ENCODE measurements around the gene SLC27A5. TPM values are rescaled to one million over a fixed set of nuclear protein-coding genes. Genes with fewer than 3 reads are reported as not detected.

The SLC27A5 gene
- total and polyA plus RNA-seq, 2 of the 4 experiments (the other 2 are of a cell fraction): 7.7 to 11.2 TPM

- TF ChIP-seq FOS (IDR thresholded peaks at IDR 0.05; ENCODE audit: low read depth, low read length): no peak
- TF ChIP-seq MXI1 (IDR thresholded peaks at IDR 0.05; ENCODE audit: borderline replicate concordance, low read depth, low read length): no peak
- no peak for TF ChIP-seq CHD1 (IDR thresholded peaks at IDR 0.05; ENCODE audit: low read depth, low read length)
- no peak for TF ChIP-seq RCOR1 (IDR thresholded peaks at IDR 0.05; ENCODE audit: insufficient replicate concordance, low read length)
- TF ChIP-seq, protein P1, sequence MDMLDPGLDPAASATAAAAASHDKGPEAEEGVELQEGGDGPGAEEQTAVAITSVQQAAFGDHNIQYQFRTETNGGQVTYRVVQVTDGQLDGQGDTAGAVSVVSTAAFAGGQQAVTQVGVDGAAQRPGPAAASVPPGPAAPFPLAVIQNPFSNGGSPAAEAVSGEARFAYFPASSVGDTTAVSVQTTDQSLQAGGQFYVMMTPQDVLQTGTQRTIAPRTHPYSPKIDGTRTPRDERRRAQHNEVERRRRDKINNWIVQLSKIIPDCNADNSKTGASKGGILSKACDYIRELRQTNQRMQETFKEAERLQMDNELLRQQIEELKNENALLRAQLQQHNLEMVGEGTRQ (IDR thresholded peaks at IDR 0.05; ENCODE audit: low read depth, low read length): no peak
- no peak for TF ChIP-seq BHLHE40 (IDR thresholded peaks at IDR 0.05; ENCODE audit: low read depth, low read length)
- TF ChIP-seq RAD21 (IDR thresholded peaks at IDR 0.05; ENCODE audit: low read length): no peak
- TF ChIP-seq POLR2A (IDR thresholded peaks at IDR 0.05; ENCODE audit: low read depth, low read length): no peak
- no peak for TF ChIP-seq SMC3 (IDR thresholded peaks at IDR 0.05; ENCODE audit: low read depth, low read length)
- DNase-seq (no peak), ATAC-seq (ENCODE audit: low read depth) (no peak)
- H3K18ac ChIP-seq (ENCODE audit: low read depth, low read length): no peak overlapping the region
- no peak overlapping the region for H2BK120ac ChIP-seq (ENCODE audit: low read depth, low read length)
- no peak overlapping the region for H2AK9ac ChIP-seq (replicated peaks; ENCODE audit: low read depth, low read length, poor library complexity)
- H3K9me1 ChIP-seq (ENCODE audit: insufficient read depth, low read length): peaks cover 8% of the 10 kb centered on the region
- dilution Hi-C loops (cut with HindIII; ENCODE audit: low sequenced_read_pairs, unreplicated experiment) (no loop called here), intact Hi-C loops (cut with micrococcal nuclease) (loop anchor here (5.0 kb wide), 1 partner anchor 210 kb away; the partner anchor contains the start of gene ERVK3-1), in situ Hi-C loops (cut with MboI; ENCODE audit: low sequenced_read_pairs) (no loop called here)
- no peak overlapping the region for H2AFZ ChIP-seq (replicated peaks; ENCODE audit: low read length, poor library complexity)
- CTCF ChIA-PET: no interaction called here
- H2AK5ac ChIP-seq (ENCODE audit: low read depth, low read length): no peak overlapping the region
- H3K9me3 ChIP-seq (ENCODE audit: control insufficient read depth, insufficient read depth, low read length): no peaks in the 10 kb centered on the region
- no peak overlapping the region for H3K14ac ChIP-seq (replicated peaks; ENCODE audit: low read depth, low read length)
- no peak overlapping the region for H4K91ac ChIP-seq (ENCODE audit: insufficient read depth, low read depth, low read length)
- no peak overlapping the region for H2BK5ac ChIP-seq (ENCODE audit: low read depth, low read length, poor library complexity, severe bottlenecking)
- H3K36me3 ChIP-seq (ENCODE audit: control insufficient read depth, insufficient read depth, low read length): peaks cover 18% of the 10 kb centered on the region
- H3K4me1 ChIP-seq (ENCODE audit: control insufficient read depth, insufficient read depth, low read length): peaks cover 6% of the 10 kb centered on the region
- H4K20me1 ChIP-seq (ENCODE audit: insufficient read depth, low read length): peaks cover 26% of the 10 kb centered on the region
- H4K8ac ChIP-seq (ENCODE audit: low read depth in 2 of 2, low read length in 2 of 2): no peak overlapping the region
- BruUV-seq (replicated peaks): no TSS peak
- peaks cover 4 to 65% of the 10 kb centered on the region in 2 experiments; a peak in 3 of 4 replicates for H3K79me1 ChIP-seq (ENCODE audit: low read depth in 1 of 2, low read length in 2 of 2)
- H3K23ac ChIP-seq (ENCODE audit: low read depth, low read length): no peak overlapping the region
- H3K9ac ChIP-seq (ENCODE audit: low read depth, low read length): no peak overlapping the region
- no peak overlapping the region for H3K27ac ChIP-seq (ENCODE audit: insufficient read depth, low read length)
- H3K56ac ChIP-seq (ENCODE audit: extremely low read depth, insufficient read depth, low read length): no peak overlapping the region
- no peak overlapping the region for H2BK20ac ChIP-seq (ENCODE audit: low read depth, low read length)
- no peaks in the 10 kb centered on the region for H3K27me3 ChIP-seq (ENCODE audit: control insufficient read depth, insufficient read depth, low read length)
- H2BK15ac ChIP-seq (ENCODE audit: low read depth, low read length): no peak overlapping the region
- H3K4me2 ChIP-seq (ENCODE audit: low read depth, low read length): no peak overlapping the region; the same call in 1 of the 2 replicates
- 95% methylated on average over 32 of the region's 65 CpGs; no CpG with 5 or more reads in 1 of the 2 experiments for WGBS, 2 experiments (ENCODE audit: extremely low coverage in 2 of 2, insufficient read length in 1 of 2)
- no peak overlapping the region for H3K4me3 ChIP-seq (ENCODE audit: insufficient read depth, low read depth, low read length)
- no peak overlapping the region for H3K4ac ChIP-seq (ENCODE audit: low read depth, low read length)
- POLR2A ChIA-PET (ENCODE audit: unreplicated experiment): no interaction called here
- H4K5ac ChIP-seq (ENCODE audit: low read depth, low read length): no peak overlapping the region
Measured at GRCh38 chr19:58516964-58517833, 5.4 kb upstream of the SLC27A5 start.
